OCI-LY1 (cell line): ENCODE data around the gene TMEM179.

ENCODE experiments used
- H2AFZ ChIP-seq: fragments of 200-600 bp; sonication (generic), shearing (Covaris generic); 2 replicates; pipeline ENCODE4 v1.6.0; 2014; ENCODE audit warnings: antibody characterized with exemption, mild to moderate bottlenecking, low read length
- H3F3A ChIP-seq: fragments of 200-600 bp; sonication (generic), shearing (Covaris generic); 2 replicates; pipeline ENCODE4 v1.6.0; 2014; ENCODE audit warnings: mild to moderate bottlenecking, antibody characterized with exemption, low read length, moderate library complexity; ENCODE audit not compliant: insufficient read depth
- H3K27ac ChIP-seq: fragments of 200-600 bp; sonication (generic); 2 replicates; pipeline ENCODE4 v1.5.1; 2014; ENCODE audit warnings: low read length, mixed run types, mild to moderate bottlenecking, low read depth; ENCODE audit not compliant: poor library complexity, severe bottlenecking
- H3K27me3 ChIP-seq: fragments of 200-600 bp; sonication (generic); 2 replicates; pipeline ENCODE4 v1.6.0; 2014; ENCODE audit warnings: antibody characterized with exemption, mild to moderate bottlenecking, low read length, moderate library complexity; ENCODE audit not compliant: insufficient read depth
- H3K36me3 ChIP-seq: fragments of 200-600 bp; sonication (generic); 2 replicates; pipeline ENCODE4 v1.6.1; 2014; ENCODE audit warnings: mild to moderate bottlenecking, antibody characterized with exemption, low read length, moderate library complexity, mixed read lengths; ENCODE audit not compliant: insufficient read depth
- H3K4me1 ChIP-seq: fragments of 200-600 bp; sonication (generic); 2 replicates; pipeline ENCODE4 v1.5.1; 2014; ENCODE audit warnings: mild to moderate bottlenecking, low read length, moderate library complexity; ENCODE audit not compliant: insufficient read depth, severe bottlenecking
- H3K4me2 ChIP-seq: fragments of 200-600 bp; sonication (generic), shearing (Covaris generic); 2 replicates; pipeline ENCODE4 v1.6.1; 2014; ENCODE audit warnings: low read length
- H3K4me3 ChIP-seq: fragments of 200-600 bp; sonication (generic); 2 replicates; pipeline ENCODE4 v1.5.1; 2014; ENCODE audit warnings: low read length, low read depth, mild to moderate bottlenecking, mixed read lengths; ENCODE audit not compliant: poor library complexity, severe bottlenecking
- H3K79me2 ChIP-seq: fragments of 200-600 bp; shearing (Covaris generic); 2 replicates; pipeline ENCODE4 v1.6.1; 2016; ENCODE audit warnings: mixed run types, low read length, mixed read lengths; ENCODE audit not compliant: insufficient read depth
- H3K9ac ChIP-seq: fragments of 200-600 bp; sonication (generic), shearing (Covaris generic); 2 replicates; pipeline ENCODE4 v1.6.1; 2014; ENCODE audit warnings: mild to moderate bottlenecking, low read length, mixed read lengths
- H3K9me2 ChIP-seq: fragments of 200-600 bp; sonication (generic), shearing (Covaris generic); 2 replicates; pipeline ENCODE4 v1.6.1; 2014; ENCODE audit warnings: low read depth, mild to moderate bottlenecking, low read length, mixed read lengths
- H3K9me3 ChIP-seq: fragments of 200-600 bp; shearing (Covaris generic); 2 replicates; pipeline ENCODE4 v1.6.1; 2014; ENCODE audit warnings: low read length, mixed read lengths
- H4K20me1 ChIP-seq: fragments of 200-600 bp; sonication (generic), shearing (Covaris generic); 2 replicates; pipeline ENCODE4 v1.6.0; 2016; ENCODE audit warnings: mild to moderate bottlenecking, low read length; ENCODE audit not compliant: insufficient read depth
- CTCF ChIP-seq: fragments of 200-600 bp; sonication (generic), shearing (Covaris generic); IDR thresholded peaks from 2 replicates; pipeline ENCODE4 v1.5.1; 2017; ENCODE audit warnings: mild to moderate bottlenecking, antibody characterized with exemption, low read length, moderate library complexity, mixed read lengths
- EZH2 ChIP-seq: fragments of 200-600 bp; sonication (generic), shearing (Covaris generic); IDR thresholded peaks from 2 replicates; pipeline ENCODE4 v1.8.0; 2017; ENCODE audit warnings: borderline replicate concordance, mixed run types, mild to moderate bottlenecking, antibody characterized with exemption, low read length, moderate library complexity, mixed read lengths

Gene TMEM179

GRCh38 chr14:104632781-104633180, 28.2 kb upstream of the TMEM179 start:
- Histone ChIP-seq H3F3A (no peaks in the 10 kb centered on the region), H3K27me3 (peaks cover 15% of the 10 kb centered on the region; the same call in 1 of the 2 replicates), H3K79me2 (no peaks in the 10 kb centered on the region), H3K36me3 (no peaks in the 10 kb centered on the region), H3K4me3 (no peak overlapping the region), H3K9ac (no peak overlapping the region), H3K4me1 (no peaks in the 10 kb centered on the region), H2AFZ (no peak overlapping the region), H3K9me3 (peaks cover 10% of the 10 kb centered on the region), H3K27ac (no peak overlapping the region), H4K20me1 (no peaks in the 10 kb centered on the region), H3K4me2 (no peak overlapping the region), H3K9me2 (no peaks in the 10 kb centered on the region)
- TF ChIP-seq EZH2, result no peak
- TF ChIP-seq CTCF, result no peak

DNA sequence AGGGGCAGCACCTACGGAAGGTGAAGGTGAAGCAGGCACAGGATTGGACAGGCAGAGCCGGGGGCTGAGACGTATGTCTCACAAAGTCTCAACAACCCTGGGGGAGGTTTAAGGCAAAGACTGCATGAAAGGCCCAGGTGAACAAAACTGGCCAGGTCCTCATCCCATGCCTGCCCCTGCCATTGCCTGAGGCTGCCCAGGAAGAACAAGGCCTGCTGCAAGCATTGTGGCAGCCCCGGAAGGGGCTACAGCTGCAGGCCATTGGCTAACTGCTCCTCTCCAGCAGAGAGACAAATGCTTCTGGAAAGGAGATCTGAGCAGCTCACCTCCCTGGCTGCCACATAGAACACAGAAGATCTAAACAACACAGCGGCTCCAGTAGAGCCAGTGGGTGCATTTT, 20.4 kb upstream of the TMEM179 start:
- peaks cover 17% of the 10 kb centered on the region for H3K9me3 ChIP-seq
- no peak overlapping the region for H3K27ac ChIP-seq
- no peaks in the 10 kb centered on the region for H3F3A ChIP-seq
- H3K27me3 ChIP-seq, result peaks cover 20% of the 10 kb centered on the region; the same call in 1 of the 2 replicates
- H3K36me3 ChIP-seq, result no peaks in the 10 kb centered on the region
- H4K20me1 ChIP-seq, result no peaks in the 10 kb centered on the region
- H3K4me2 ChIP-seq, result no peak overlapping the region
- no peaks in the 10 kb centered on the region for H3K9me2 ChIP-seq
- H3K4me1 ChIP-seq, result no peaks in the 10 kb centered on the region
- H3K79me2 ChIP-seq, result no peaks in the 10 kb centered on the region
- H2AFZ ChIP-seq, result no peak overlapping the region
- no peak overlapping the region for H3K4me3 ChIP-seq
- no peak for TF ChIP-seq EZH2
- no peak for TF ChIP-seq CTCF
- H3K9ac ChIP-seq, result no peak overlapping the region

DNA sequence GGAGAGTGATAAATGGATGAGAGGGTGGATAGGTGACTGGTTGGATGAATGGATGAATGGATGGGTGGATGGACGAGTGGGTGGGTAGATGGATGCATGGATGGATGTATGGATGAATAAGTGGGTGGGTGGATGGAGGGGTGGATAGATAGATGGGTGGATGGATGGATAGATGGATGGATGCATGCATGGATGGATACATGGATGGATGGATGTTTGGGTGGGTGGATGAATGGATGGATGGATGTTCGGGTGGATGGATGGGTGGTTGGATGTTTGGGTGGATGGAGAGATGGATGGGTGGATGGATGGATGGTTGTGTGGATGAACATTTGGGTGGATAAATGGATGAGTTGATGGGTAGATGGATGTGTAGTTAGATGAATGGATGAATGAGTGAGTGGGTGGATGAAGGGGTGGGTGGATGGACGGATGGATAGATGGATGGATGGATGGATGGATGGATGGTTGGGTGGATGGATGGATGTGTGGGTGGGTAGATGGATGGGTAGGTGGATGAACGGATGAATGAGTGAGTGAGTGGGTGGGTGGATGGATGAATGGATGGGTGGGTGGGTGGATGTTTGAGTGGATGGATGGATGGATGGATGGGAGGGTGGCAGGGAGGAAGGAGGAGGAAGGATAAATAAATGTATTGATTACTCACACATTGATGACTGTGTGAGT, 9.7 kb upstream of the TMEM179 start:
- Histone ChIP-seq H2AFZ (no peak overlapping the region), H3K36me3 (no peaks in the 10 kb centered on the region), H3K9ac (no peak overlapping the region), H3K9me3 (no peaks in the 10 kb centered on the region), H3K4me2 (no peak overlapping the region), H3K4me3 (no peak overlapping the region), H3K27ac (no peak overlapping the region), H4K20me1 (no peaks in the 10 kb centered on the region), H3F3A (no peaks in the 10 kb centered on the region), H3K9me2 (no peaks in the 10 kb centered on the region), H3K4me1 (no peaks in the 10 kb centered on the region), H3K79me2 (no peaks in the 10 kb centered on the region), H3K27me3 (peaks cover 13% of the 10 kb centered on the region; the same call in 1 of the 2 replicates)
- no peak for TF ChIP-seq CTCF
- no peak for TF ChIP-seq EZH2
